ENCODE results near the gene R3HCC1L. TPM values are rescaled to one million over a fixed set of nuclear protein-coding genes. Genes with fewer than 3 reads are reported as not detected.

The R3HCC1L gene
- total and polyA plus RNA-seq, 2 experiments from 2014 or later, result 5.2 to 12.7 TPM

DNA sequence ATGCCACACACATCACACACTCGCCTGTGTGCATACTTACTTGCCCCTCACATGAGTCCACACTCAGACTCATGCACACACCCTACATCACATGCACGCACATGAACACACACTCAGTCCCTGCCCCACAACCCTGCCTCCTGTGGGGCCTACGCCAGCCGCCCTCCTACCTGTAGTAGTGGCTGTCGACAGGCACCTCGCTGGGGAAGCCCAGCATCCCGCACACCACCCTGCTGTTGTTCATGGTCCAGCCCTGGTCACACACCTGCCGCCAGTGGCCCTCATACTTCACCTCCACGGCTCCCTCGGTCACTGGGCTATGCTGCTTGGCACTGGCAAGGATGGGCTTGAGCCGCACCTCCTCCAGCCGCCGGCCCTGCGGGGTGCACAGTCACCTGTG lies 126.3 kb downstream of the R3HCC1L start:
- no peaks in the 10 kb centered on the region for H3K36me3 ChIP-seq (replicated peaks; ENCODE audit: insufficient read depth, low read depth)
- no peaks in the 10 kb centered on the region for H3K27me3 ChIP-seq
- 88% methylated on average over 14 of the region's 14 CpGs for WGBS (ENCODE audit: low lambda C conversion rate, missing lambda C conversion rate)
- H3K4me3 ChIP-seq, result no peak overlapping the region
- H3K4me2 ChIP-seq, result no peak overlapping the region
- no peaks in the 10 kb centered on the region for H4K20me1 ChIP-seq (ENCODE audit: insufficient read depth, poor library complexity, severe bottlenecking)
- no peak for DNase-seq (ENCODE audit: low spot score)
- H2AFZ ChIP-seq, result no peak overlapping the region
- no peak overlapping the region for H3K27ac ChIP-seq
- no peaks in the 10 kb centered on the region for H3K79me2 ChIP-seq
- peaks cover 15% of the 10 kb centered on the region for H3K4me1 ChIP-seq (ENCODE audit: insufficient read depth)
- TF ChIP-seq EZH2 (IDR thresholded peaks at IDR 0.05; ENCODE audit: borderline replicate concordance) (no peak), EZH2phosphoT487 (IDR thresholded peaks at IDR 0.05; ENCODE audit: low read depth, severe bottlenecking, unreplicated experiment) (no peak)
- TF ChIP-seq, protein P1, sequence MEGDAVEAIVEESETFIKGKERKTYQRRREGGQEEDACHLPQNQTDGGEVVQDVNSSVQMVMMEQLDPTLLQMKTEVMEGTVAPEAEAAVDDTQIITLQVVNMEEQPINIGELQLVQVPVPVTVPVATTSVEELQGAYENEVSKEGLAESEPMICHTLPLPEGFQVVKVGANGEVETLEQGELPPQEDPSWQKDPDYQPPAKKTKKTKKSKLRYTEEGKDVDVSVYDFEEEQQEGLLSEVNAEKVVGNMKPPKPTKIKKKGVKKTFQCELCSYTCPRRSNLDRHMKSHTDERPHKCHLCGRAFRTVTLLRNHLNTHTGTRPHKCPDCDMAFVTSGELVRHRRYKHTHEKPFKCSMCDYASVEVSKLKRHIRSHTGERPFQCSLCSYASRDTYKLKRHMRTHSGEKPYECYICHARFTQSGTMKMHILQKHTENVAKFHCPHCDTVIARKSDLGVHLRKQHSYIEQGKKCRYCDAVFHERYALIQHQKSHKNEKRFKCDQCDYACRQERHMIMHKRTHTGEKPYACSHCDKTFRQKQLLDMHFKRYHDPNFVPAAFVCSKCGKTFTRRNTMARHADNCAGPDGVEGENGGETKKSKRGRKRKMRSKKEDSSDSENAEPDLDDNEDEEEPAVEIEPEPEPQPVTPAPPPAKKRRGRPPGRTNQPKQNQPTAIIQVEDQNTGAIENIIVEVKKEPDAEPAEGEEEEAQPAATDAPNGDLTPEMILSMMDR (IDR thresholded peaks at IDR 0.05; ENCODE audit: poor library complexity), result no peak
- no peaks in the 10 kb centered on the region for H3K9me2 ChIP-seq (replicated peaks; ENCODE audit: insufficient read depth)
- no peaks in the 10 kb centered on the region for H3K9me3 ChIP-seq (ENCODE audit: low read depth)

DNA sequence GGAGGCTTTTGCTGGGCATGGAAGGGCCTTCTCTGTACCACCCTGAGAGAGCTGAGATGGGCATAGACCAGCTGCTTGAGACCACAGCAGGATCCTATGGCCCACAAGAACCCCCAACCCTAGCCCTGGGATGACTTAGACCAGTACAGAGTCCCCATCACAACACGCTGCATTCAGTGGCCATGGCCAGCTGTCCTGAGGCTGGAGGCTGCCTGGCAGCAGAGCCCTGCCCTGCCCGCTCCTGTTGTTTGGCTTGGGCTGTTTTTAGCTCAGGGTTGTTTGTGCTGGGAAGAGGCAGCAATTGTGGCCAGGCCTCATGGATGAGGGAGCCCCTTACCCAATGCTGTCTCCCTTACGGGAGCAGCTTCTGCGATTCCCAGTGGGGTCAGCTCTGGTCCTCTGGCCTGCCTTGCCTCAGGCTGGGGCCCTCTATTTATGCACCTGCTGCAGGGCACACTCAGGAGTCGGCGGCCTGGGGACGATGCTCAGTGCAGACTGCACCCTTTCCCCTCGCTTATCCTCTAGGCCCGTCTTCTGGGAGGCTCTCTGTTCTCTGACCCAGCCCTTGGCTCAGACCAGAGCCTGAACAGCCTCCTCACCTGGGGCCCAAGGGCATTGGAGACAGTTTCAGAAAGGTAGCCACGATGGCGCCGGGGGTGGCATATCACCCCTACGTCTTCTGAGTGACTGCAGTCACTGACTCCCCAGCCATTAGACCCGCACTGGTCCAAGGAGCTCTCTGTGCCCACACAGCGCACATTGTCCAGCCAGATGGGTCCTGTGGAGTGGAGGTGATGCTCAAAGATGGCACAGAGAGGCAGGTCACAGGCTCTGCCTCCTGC lies 127.2 kb downstream of the R3HCC1L start:
- H3K79me2 ChIP-seq, result no peaks in the 10 kb centered on the region
- no peaks in the 10 kb centered on the region for H3K9me2 ChIP-seq (replicated peaks; ENCODE audit: insufficient read depth)
- no peaks in the 10 kb centered on the region for H3K36me3 ChIP-seq (replicated peaks; ENCODE audit: insufficient read depth, low read depth)
- H3K27ac ChIP-seq, result no peak overlapping the region
- TF ChIP-seq EZH2phosphoT487 (IDR thresholded peaks at IDR 0.05; ENCODE audit: low read depth, severe bottlenecking, unreplicated experiment) (no peak), EZH2 (IDR thresholded peaks at IDR 0.05; ENCODE audit: borderline replicate concordance) (no peak)
- TF ChIP-seq, protein P1 (IDR thresholded peaks at IDR 0.05; ENCODE audit: poor library complexity), result no peak
- H3K27me3 ChIP-seq, result peaks cover 3% of the 10 kb centered on the region
- no peak overlapping the region for H3K4me3 ChIP-seq
- no peaks in the 10 kb centered on the region for H3K9me3 ChIP-seq (ENCODE audit: low read depth)
- no peak for DNase-seq (ENCODE audit: low spot score)
- no peak overlapping the region for H3K4me2 ChIP-seq
- no peak overlapping the region for H2AFZ ChIP-seq
- no peaks in the 10 kb centered on the region for H4K20me1 ChIP-seq (ENCODE audit: insufficient read depth, poor library complexity, severe bottlenecking)
- peaks cover 15% of the 10 kb centered on the region for H3K4me1 ChIP-seq (ENCODE audit: insufficient read depth)
- WGBS (ENCODE audit: low lambda C conversion rate, missing lambda C conversion rate), result 90% methylated on average over 15 of the region's 15 CpGs

DNA sequence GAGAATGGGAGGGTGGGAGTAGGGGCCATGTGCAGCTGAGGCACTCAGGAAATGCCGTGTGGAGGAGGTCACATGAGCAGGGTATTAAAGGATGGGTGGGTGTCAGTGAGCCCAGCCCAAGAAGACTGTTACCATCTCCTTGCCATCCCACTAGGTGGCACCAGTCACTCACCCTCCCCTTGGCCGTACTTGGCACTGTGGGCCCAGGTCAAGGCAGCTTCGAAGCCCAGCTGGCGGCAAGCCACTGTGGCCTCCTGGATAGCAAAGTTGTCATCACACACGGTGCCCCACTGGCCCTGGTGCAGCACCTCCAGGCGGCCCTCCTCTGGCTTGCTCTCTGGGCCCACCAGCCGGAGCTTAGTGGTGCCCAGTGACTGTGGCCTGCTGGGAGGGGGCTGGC lies 128.1 kb downstream of the R3HCC1L start:
- H3K79me2 ChIP-seq, result no peaks in the 10 kb centered on the region
- H3K4me1 ChIP-seq (ENCODE audit: insufficient read depth), result peaks cover 18% of the 10 kb centered on the region
- H3K9me3 ChIP-seq (ENCODE audit: low read depth), result no peaks in the 10 kb centered on the region
- H4K20me1 ChIP-seq (ENCODE audit: insufficient read depth, poor library complexity, severe bottlenecking), result no peaks in the 10 kb centered on the region
- TF ChIP-seq, protein P1 (IDR thresholded peaks at IDR 0.05; ENCODE audit: poor library complexity), result peak; percentile 17
- TF ChIP-seq EZH2 (IDR thresholded peaks at IDR 0.05; ENCODE audit: borderline replicate concordance), result no peak
- no peaks in the 10 kb centered on the region for H3K36me3 ChIP-seq (replicated peaks; ENCODE audit: insufficient read depth, low read depth)
- WGBS (ENCODE audit: low lambda C conversion rate, missing lambda C conversion rate), result 92% methylated on average over 7 of the region's 7 CpGs
- H3K27me3 ChIP-seq, result peaks cover 3% of the 10 kb centered on the region
- DNase-seq (ENCODE audit: low spot score), result no peak
- no peak overlapping the region for H2AFZ ChIP-seq
- H3K27ac ChIP-seq, result no peak overlapping the region
- H3K4me2 ChIP-seq, result no peak overlapping the region
- no peaks in the 10 kb centered on the region for H3K9me2 ChIP-seq (replicated peaks; ENCODE audit: insufficient read depth)
- no peak overlapping the region for H3K4me3 ChIP-seq
